Measurements from ENCODE around the gene KCNMA1. TPM values are rescaled to one million over a fixed set of nuclear protein-coding genes. Genes with fewer than 3 reads are reported as not detected.

Gene KCNMA1
- total RNA-seq, 1 experiment from 2014 or later: 0.70 TPM

- H3K27ac ChIP-seq: no peak overlapping the region
- H3K9me2 ChIP-seq (ENCODE audit: insufficient read depth): no peaks in the 10 kb centered on the region
- no peak for DNase-seq
- intact Hi-C loops (cut with micrococcal nuclease; ENCODE audit: unreplicated experiment): no loop called here
- H3K36me3 ChIP-seq (ENCODE audit: low read depth): no peaks in the 10 kb centered on the region
- no peaks in the 10 kb centered on the region for H3K79me2 ChIP-seq (ENCODE audit: low read depth)
- H3K4me1 ChIP-seq (replicated peaks; ENCODE audit: insufficient read depth): peaks cover 25% of the 10 kb centered on the region
- no peaks in the 10 kb centered on the region for H4K20me1 ChIP-seq (ENCODE audit: insufficient read depth)
- H3K9me3 ChIP-seq (ENCODE audit: insufficient read depth, low read depth): no peaks in the 10 kb centered on the region
- no peak for TF ChIP-seq EZH2 (IDR thresholded peaks at IDR 0.05; ENCODE audit: low read depth)
- TF ChIP-seq, protein P1, sequence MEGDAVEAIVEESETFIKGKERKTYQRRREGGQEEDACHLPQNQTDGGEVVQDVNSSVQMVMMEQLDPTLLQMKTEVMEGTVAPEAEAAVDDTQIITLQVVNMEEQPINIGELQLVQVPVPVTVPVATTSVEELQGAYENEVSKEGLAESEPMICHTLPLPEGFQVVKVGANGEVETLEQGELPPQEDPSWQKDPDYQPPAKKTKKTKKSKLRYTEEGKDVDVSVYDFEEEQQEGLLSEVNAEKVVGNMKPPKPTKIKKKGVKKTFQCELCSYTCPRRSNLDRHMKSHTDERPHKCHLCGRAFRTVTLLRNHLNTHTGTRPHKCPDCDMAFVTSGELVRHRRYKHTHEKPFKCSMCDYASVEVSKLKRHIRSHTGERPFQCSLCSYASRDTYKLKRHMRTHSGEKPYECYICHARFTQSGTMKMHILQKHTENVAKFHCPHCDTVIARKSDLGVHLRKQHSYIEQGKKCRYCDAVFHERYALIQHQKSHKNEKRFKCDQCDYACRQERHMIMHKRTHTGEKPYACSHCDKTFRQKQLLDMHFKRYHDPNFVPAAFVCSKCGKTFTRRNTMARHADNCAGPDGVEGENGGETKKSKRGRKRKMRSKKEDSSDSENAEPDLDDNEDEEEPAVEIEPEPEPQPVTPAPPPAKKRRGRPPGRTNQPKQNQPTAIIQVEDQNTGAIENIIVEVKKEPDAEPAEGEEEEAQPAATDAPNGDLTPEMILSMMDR (conservative IDR thresholded peaks at IDR 0.05): no peak
- no peaks in the 10 kb centered on the region for H3K27me3 ChIP-seq (ENCODE audit: insufficient read depth, low read depth)
- no peaks in the 10 kb centered on the region for H3F3A ChIP-seq (ENCODE audit: insufficient read depth, low read depth)
- BruUV-seq (replicated peaks): no TSS peak
- no peak overlapping the region for H3K4me2 ChIP-seq
- no peak overlapping the region for H2AFZ ChIP-seq
- no peak overlapping the region for H3K4me3 ChIP-seq
- CTCF ChIA-PET: no interaction called here
- POLR2A ChIA-PET (ENCODE audit: unreplicated experiment): no interaction called here
These were observed 27.8 kb downstream of the KCNMA1 start for GRCh38 chr10:77609781-77610272.

DNA sequence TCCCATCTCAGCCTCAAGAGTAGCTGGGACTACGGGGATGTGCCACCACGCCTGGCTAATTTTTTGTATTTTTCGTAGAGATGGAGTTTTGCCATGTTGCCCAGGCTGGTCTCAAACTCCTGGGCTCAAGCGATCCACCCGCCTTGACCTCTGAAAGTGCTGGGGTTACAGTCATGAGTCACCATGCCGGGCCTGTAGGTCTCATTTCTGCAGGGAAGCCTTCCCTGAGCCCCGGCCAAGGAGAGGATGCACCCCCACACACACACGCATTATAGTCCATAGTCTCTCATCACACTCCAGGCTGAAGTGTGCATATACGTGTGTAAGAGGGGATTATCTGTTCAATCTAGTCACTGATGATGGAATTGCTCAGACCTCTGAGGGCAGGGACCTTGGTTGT, 29.3 kb downstream of the KCNMA1 start:
- no peaks in the 10 kb centered on the region for H3K9me3 ChIP-seq (ENCODE audit: insufficient read depth, low read depth)
- no peak for DNase-seq
- no peaks in the 10 kb centered on the region for H4K20me1 ChIP-seq (ENCODE audit: insufficient read depth)
- no peaks in the 10 kb centered on the region for H3K9me2 ChIP-seq (ENCODE audit: insufficient read depth)
- POLR2A ChIA-PET (ENCODE audit: unreplicated experiment): no interaction called here
- intact Hi-C loops (cut with micrococcal nuclease; ENCODE audit: unreplicated experiment): no loop called here
- no peaks in the 10 kb centered on the region for H3K79me2 ChIP-seq (ENCODE audit: low read depth)
- CTCF ChIA-PET: no interaction called here
- H3F3A ChIP-seq (ENCODE audit: insufficient read depth, low read depth): no peaks in the 10 kb centered on the region; the same call in 1 of the 2 replicates
- TF ChIP-seq, protein P1 (conservative IDR thresholded peaks at IDR 0.05): no peak
- no peak for TF ChIP-seq EZH2 (IDR thresholded peaks at IDR 0.05; ENCODE audit: low read depth)
- H3K36me3 ChIP-seq (ENCODE audit: low read depth): no peaks in the 10 kb centered on the region
- H3K4me3 ChIP-seq: no peak overlapping the region
- peaks cover 41% of the 10 kb centered on the region for H3K4me1 ChIP-seq (replicated peaks; ENCODE audit: insufficient read depth)
- no peak overlapping the region for H2AFZ ChIP-seq
- no peak overlapping the region for H3K27ac ChIP-seq
- H3K27me3 ChIP-seq (ENCODE audit: insufficient read depth, low read depth): no peaks in the 10 kb centered on the region
- no TSS peak for BruUV-seq (replicated peaks)
- H3K4me2 ChIP-seq: no peak overlapping the region

DNA sequence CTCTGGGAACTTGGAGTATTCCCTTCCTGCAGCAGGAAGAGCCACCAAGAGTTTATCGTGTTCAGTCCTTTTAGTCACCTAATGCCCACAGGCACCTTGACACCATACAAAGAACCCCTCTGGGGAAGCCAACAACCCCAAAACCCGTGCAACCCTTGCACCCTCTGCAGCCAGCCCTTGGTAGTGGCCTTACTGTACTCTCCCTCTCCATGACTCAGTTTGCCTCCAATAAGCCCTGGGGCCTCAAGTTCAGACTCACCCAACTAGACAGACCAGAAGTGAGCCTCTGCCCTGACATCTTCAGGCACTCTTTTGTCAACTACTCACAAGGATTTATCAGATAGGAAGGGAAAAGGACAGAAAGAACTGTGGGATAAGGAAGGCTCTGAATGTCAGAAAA, 30.9 kb downstream of the KCNMA1 start:
- ChIA-PET CTCF (no interaction called here), POLR2A (ENCODE audit: unreplicated experiment) (no interaction called here)
- Histone ChIP-seq H3K9me2 (ENCODE audit: insufficient read depth) (no peaks in the 10 kb centered on the region), H3K36me3 (ENCODE audit: low read depth) (no peaks in the 10 kb centered on the region), H3K9me3 (ENCODE audit: insufficient read depth, low read depth) (no peaks in the 10 kb centered on the region), H3K79me2 (ENCODE audit: low read depth) (no peaks in the 10 kb centered on the region), H3K4me2 (peak overlapping the region; percentile 39), H3K4me3 (no peak overlapping the region), H3K27ac (no peak overlapping the region), H2AFZ (no peak overlapping the region), H3K27me3 (ENCODE audit: insufficient read depth, low read depth) (no peaks in the 10 kb centered on the region), H4K20me1 (ENCODE audit: insufficient read depth) (no peaks in the 10 kb centered on the region), H3F3A (ENCODE audit: insufficient read depth, low read depth) (no peaks in the 10 kb centered on the region; the same call in 1 of the 2 replicates), H3K4me1 (replicated peaks; ENCODE audit: insufficient read depth) (peaks cover 43% of the 10 kb centered on the region)
- intact Hi-C loops (cut with micrococcal nuclease; ENCODE audit: unreplicated experiment): no loop called here
- peak; percentile 54 to 69 for DNase-seq
- TF ChIP-seq, protein P1 (conservative IDR thresholded peaks at IDR 0.05): peak; percentile 55; the same call in 1 of the 2 replicates
- no peak for TF ChIP-seq EZH2 (IDR thresholded peaks at IDR 0.05; ENCODE audit: low read depth)
- BruUV-seq (replicated peaks): no TSS peak

All from PC-9 (cell line).